H9 (cell line): ENCODE measurements around the gene DGKD. TPM values are rescaled to one million over a fixed set of nuclear protein-coding genes. Genes with fewer than 3 reads are reported as not detected.
A peak's percentile ranks its signal among the peaks of the same experiment; 100 is the strongest.

Experiments used
- DNase-seq: peaks from one replicate; pipeline ENCODE4 v3.0.0-alpha.2; 2017
- H2AFZ ChIP-seq: one replicate; pipeline ENCODE4 v1.6.1; 2013; ENCODE audit warnings: mild to moderate bottlenecking, low read length, control low read depth, moderate library complexity
- H2AK5ac ChIP-seq: 2 replicates; pipeline ENCODE4 v1.6.1; 2013; ENCODE audit warnings: low read length, control low read depth, mixed read lengths; ENCODE audit not compliant: insufficient read length
- H2BK120ac ChIP-seq: one replicate; pipeline ENCODE4 v1.6.1; 2013; ENCODE audit warnings: low read depth, mild to moderate bottlenecking, low read length, control low read depth, inconsistent platforms; ENCODE audit not compliant: poor library complexity, severe bottlenecking
- H2BK12ac ChIP-seq: 2 replicates; pipeline ENCODE4 v1.6.1; 2013; ENCODE audit warnings: low read length, control low read depth, mixed read lengths, low read depth; ENCODE audit not compliant: insufficient read length
- H2BK15ac ChIP-seq: 2 replicates; pipeline ENCODE4 v1.6.1; 2013; ENCODE audit warnings: low read depth, low read length, control low read depth
- H2BK20ac ChIP-seq: one replicate; pipeline ENCODE4 v1.6.1; 2013; ENCODE audit warnings: low read depth, mild to moderate bottlenecking, low read length, control low read depth, inconsistent platforms; ENCODE audit not compliant: poor library complexity, severe bottlenecking
- H2BK5ac ChIP-seq: 2 replicates; pipeline ENCODE4 v1.6.1; 2013; ENCODE audit warnings: low read length, control low read depth, mixed read lengths; ENCODE audit not compliant: insufficient read length
- H3K14ac ChIP-seq: 2 replicates; pipeline ENCODE4 v1.6.1; 2013; ENCODE audit warnings: low read length, control low read depth; ENCODE audit not compliant: insufficient read depth
- H3K18ac ChIP-seq: 2 replicates; pipeline ENCODE4 v1.6.1; 2013; ENCODE audit warnings: low read depth, mild to moderate bottlenecking, mixed read lengths, low read length, control low read depth; ENCODE audit not compliant: insufficient read length
- H3K23ac ChIP-seq: 2 replicates; pipeline ENCODE4 v1.6.1; 2013; ENCODE audit warnings: low read length, control low read depth, mixed read lengths, low read depth; ENCODE audit not compliant: insufficient read length
- H3K23me2 ChIP-seq: 2 replicates; pipeline ENCODE4 v1.6.1; 2013; ENCODE audit warnings: low read depth, mild to moderate bottlenecking, mixed read lengths, low read length, control low read depth; ENCODE audit not compliant: insufficient read length, poor library complexity, severe bottlenecking
- H3K27ac ChIP-seq: 2 replicates; pipeline ENCODE4 v1.5.1; 2013; ENCODE audit warnings: low read length, control low read depth, mixed read lengths, low read depth; ENCODE audit not compliant: insufficient read length
- H3K27me3 ChIP-seq: 2 replicates; pipeline ENCODE4 v1.6.1; 2013; ENCODE audit warnings: low read length, control low read depth, inconsistent platforms; ENCODE audit not compliant: insufficient read depth
- H3K4ac ChIP-seq: 2 replicates; pipeline ENCODE4 v1.6.1; 2013; ENCODE audit warnings: low read depth, mild to moderate bottlenecking, control low read depth, inconsistent platforms, low read length, moderate library complexity
- H3K4me1 ChIP-seq: 2 replicates; pipeline ENCODE4 v1.6.1; 2013; ENCODE audit warnings: low read length, control low read depth, inconsistent platforms; ENCODE audit not compliant: insufficient read depth
- H3K4me2 ChIP-seq: 2 replicates; pipeline ENCODE4 v1.6.1; 2013; ENCODE audit warnings: low read length, control low read depth, mixed read lengths; ENCODE audit not compliant: insufficient read length, insufficient read depth
- H3K56ac ChIP-seq: 2 replicates; pipeline ENCODE4 v1.6.1; 2013; ENCODE audit warnings: low read depth, mild to moderate bottlenecking, mixed read lengths, low read length, control low read depth; ENCODE audit not compliant: insufficient read length
- H3K79me1 ChIP-seq: 2 replicates; pipeline ENCODE4 v1.6.1; 2013; ENCODE audit warnings: low read depth, mild to moderate bottlenecking, moderate library complexity, low read length, control low read depth, inconsistent platforms; ENCODE audit not compliant: insufficient read depth, poor library complexity, severe bottlenecking
- H3K79me2 ChIP-seq: 2 replicates; pipeline ENCODE4 v1.6.1; 2013; ENCODE audit warnings: low read length, control low read depth, inconsistent platforms; ENCODE audit not compliant: insufficient read depth
- H3K9ac ChIP-seq: 2 replicates; pipeline ENCODE4 v1.6.1; 2013; ENCODE audit warnings: low read length, control low read depth, mixed read lengths; ENCODE audit not compliant: insufficient read length; ENCODE audit errors: extremely low read depth
- H3K9me3 ChIP-seq: one replicate; pipeline ENCODE4 v1.6.1; 2013; ENCODE audit warnings: low read depth, low read length, inconsistent platforms; ENCODE audit not compliant: control insufficient read depth
- H3T11ph ChIP-seq: one replicate; pipeline ENCODE4 v1.6.1; 2013; ENCODE audit warnings: mild to moderate bottlenecking, low read length, control low read depth, inconsistent platforms
- H4K20me1 ChIP-seq: one replicate; pipeline ENCODE4 v1.6.1; 2013; ENCODE audit not compliant: control insufficient read depth, insufficient read length, insufficient read depth
- H4K5ac ChIP-seq: 2 replicates; pipeline ENCODE4 v1.6.1; 2013; ENCODE audit warnings: low read depth, mild to moderate bottlenecking, mixed read lengths, low read length, control low read depth; ENCODE audit not compliant: insufficient read length
- H4K8ac ChIP-seq: replicated peaks from 2 replicates; pipeline ENCODE4 v1.6.1; 2013; ENCODE audit warnings: low read length, control low read depth, mixed read lengths, low read depth; ENCODE audit not compliant: insufficient read length
- H4K91ac ChIP-seq: 2 replicates; pipeline ENCODE4 v1.6.1; 2013; ENCODE audit warnings: low read depth, mild to moderate bottlenecking, moderate library complexity, mixed read lengths, low read length, control low read depth; ENCODE audit not compliant: insufficient read length
- H3K27ac Mint-ChIP-seq, 3 experiments: 2 replicates in 2 of 3; 3 replicates in 1 of 3; pipeline ENCODE4 v1.8.0; 2020 to 2021; ENCODE audit warnings: mixed read lengths in 3 of 3, mild to moderate bottlenecking in 1 of 3, moderate library complexity in 1 of 3
- H3K27me3 Mint-ChIP-seq: 2 replicates; pipeline ENCODE4 v1.8.0; 2021; ENCODE audit warnings: low read depth, mild to moderate bottlenecking, moderate library complexity, mixed read lengths
- H3K36me3 Mint-ChIP-seq, 3 experiments: 2 replicates in 2 of 3; 3 replicates in 1 of 3; pipeline ENCODE4 v1.8.0; 2020 to 2021; ENCODE audit warnings: low read depth in 3 of 3, mixed read lengths in 3 of 3; ENCODE audit not compliant: insufficient read depth in 1 of 3
- H3K4me1 Mint-ChIP-seq, 2 experiments: 2 replicates each; pipeline ENCODE4 v1.8.0; 2020; ENCODE audit warnings: mixed read lengths in 2 of 2
- H3K4me3 Mint-ChIP-seq, 2 experiments: 2 replicates in 1 of 2; 3 replicates in 1 of 2; pipeline ENCODE4 v1.8.0; 2020 to 2021; ENCODE audit warnings: mild to moderate bottlenecking in 2 of 2, mixed read lengths in 2 of 2, moderate library complexity in 1 of 2
- H3K9me3 Mint-ChIP-seq, 2 experiments: 2 replicates in 1 of 2; 3 replicates in 1 of 2; pipeline ENCODE4 v1.8.0; 2020; ENCODE audit warnings: mild to moderate bottlenecking in 2 of 2, mixed read lengths in 2 of 2, moderate library complexity in 1 of 2
- WGBS: extraction: QIAGEN DNeasy Blood & Tissue Kit; methylation state at CpG from one replicate; pipeline ENCODE4 v1.1.7; 2013; ENCODE audit warnings: missing lambda C conversion rate, low lambda C conversion rate, mixed read lengths; ENCODE audit not compliant: insufficient read length; ENCODE audit errors: extremely low coverage; 5-methylcytosine and 5-hydroxymethylcytosine counted together
- total RNA-seq: library from RNA; stranded (reverse); gene quantifications from 2 replicates; pipeline ENCODE4 v1.2.1, GENCODE V29; 2021
- TF ChIP-seq, protein P1 (sequence below): fragments of 200-600 bp; sonication (generic); conservative IDR thresholded peaks from 3 replicates; pipeline ENCODE4 v1.8.0; 2021; ENCODE audit warnings: antibody characterized with exemption, mild to moderate bottlenecking

The DGKD gene
- total RNA-seq, 1 experiment from 2014 or later, result 20.7 TPM

DNA sequence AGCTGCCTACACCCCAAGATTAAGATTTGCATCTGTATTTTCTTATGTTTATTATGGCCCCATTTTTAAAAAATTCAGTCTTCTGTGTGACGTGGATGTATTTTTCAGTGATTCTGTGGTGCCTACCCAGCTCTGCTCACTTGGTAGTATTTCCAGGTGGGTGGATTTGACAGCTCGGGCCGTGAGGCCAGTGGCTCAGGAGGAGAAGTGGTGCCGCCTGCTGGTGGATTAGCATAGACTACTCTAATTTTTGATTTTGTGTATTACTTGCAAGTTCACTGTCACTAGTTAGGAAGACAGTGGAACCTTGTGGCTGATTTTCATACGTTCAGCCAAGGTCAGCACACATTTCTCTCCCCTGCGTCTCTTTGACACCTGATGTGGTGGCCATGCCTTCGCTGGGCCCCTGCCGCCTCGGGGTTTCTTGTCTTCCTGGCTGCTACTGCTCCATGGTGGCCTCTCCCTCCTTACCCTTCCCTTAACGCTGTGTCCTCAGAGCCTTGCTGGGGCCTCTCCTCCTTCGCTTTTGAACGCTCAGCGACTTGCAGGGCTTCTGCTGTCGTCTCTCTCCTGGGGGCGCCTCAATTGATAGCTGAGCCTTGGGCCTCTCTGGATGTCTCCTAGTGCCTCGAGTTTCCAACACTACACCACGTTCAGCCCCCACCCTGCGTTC is 89.4 kb downstream of the DGKD start:
- Histone ChIP-seq H2AK5ac (no peak overlapping the region), H2BK5ac (no peak overlapping the region), H3K14ac (no peak overlapping the region), H3T11ph (no peak overlapping the region), H3K18ac (no peak overlapping the region), H3K56ac (no peak overlapping the region), H2BK12ac (no peak overlapping the region), H4K91ac (no peak overlapping the region), H3K79me2 (no peaks in the 10 kb centered on the region), H3K23me2 (no peaks in the 10 kb centered on the region), H3K9me3 (no peaks in the 10 kb centered on the region), H2BK20ac (no peak overlapping the region), H4K8ac (no peak overlapping the region), H3K4me1 (no peaks in the 10 kb centered on the region), H2AFZ (no peak overlapping the region), H3K27ac (no peak overlapping the region), H3K4me2 (no peak overlapping the region), H2BK120ac (no peak overlapping the region), H3K23ac (no peak overlapping the region), H4K20me1 (no peaks in the 10 kb centered on the region), H3K9ac (no peak overlapping the region), H3K79me1 (no peaks in the 10 kb centered on the region), H2BK15ac (no peak overlapping the region), H3K4ac (no peak overlapping the region), H4K5ac (no peak overlapping the region), H3K27me3 (no peaks in the 10 kb centered on the region)
- Mint-ChIP-seq H3K4me1 (peaks cover 4 to 5% of the 10 kb centered on the region in 2 experiments; a peak in 3 of 4 replicates), H3K36me3 (peaks cover 7 to 11% (median 7%) of the 10 kb centered on the region in 3 experiments), H3K9me3 (no peaks in the 10 kb centered on the region; a peak in 1 of 5 replicates), H3K27me3 (no peaks in the 10 kb centered on the region; the same call in none of the 2 replicates), H3K27ac (peak overlapping the region in 2 of 3 experiments; percentile 69 to 81; a peak in 2 of 7 replicates), H3K4me3 (no peak overlapping the region)
- TF ChIP-seq, protein P1, sequence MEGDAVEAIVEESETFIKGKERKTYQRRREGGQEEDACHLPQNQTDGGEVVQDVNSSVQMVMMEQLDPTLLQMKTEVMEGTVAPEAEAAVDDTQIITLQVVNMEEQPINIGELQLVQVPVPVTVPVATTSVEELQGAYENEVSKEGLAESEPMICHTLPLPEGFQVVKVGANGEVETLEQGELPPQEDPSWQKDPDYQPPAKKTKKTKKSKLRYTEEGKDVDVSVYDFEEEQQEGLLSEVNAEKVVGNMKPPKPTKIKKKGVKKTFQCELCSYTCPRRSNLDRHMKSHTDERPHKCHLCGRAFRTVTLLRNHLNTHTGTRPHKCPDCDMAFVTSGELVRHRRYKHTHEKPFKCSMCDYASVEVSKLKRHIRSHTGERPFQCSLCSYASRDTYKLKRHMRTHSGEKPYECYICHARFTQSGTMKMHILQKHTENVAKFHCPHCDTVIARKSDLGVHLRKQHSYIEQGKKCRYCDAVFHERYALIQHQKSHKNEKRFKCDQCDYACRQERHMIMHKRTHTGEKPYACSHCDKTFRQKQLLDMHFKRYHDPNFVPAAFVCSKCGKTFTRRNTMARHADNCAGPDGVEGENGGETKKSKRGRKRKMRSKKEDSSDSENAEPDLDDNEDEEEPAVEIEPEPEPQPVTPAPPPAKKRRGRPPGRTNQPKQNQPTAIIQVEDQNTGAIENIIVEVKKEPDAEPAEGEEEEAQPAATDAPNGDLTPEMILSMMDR, result peak; percentile 86
- peak; percentile 70 for DNase-seq
- no CpG with 5 or more reads among the region's 18 CpGs for WGBS
